Thymus (tissue), 14 donors: ENCODE results near the gene COL16A1. TPM values are rescaled to one million over a fixed set of nuclear protein-coding genes. Genes with fewer than 3 reads are reported as not detected.

Source experiments
- DNase-seq, 9 donors: peaks; one replicate each; pipeline ENCODE4 v3.0.0-alpha.2; 2013; ENCODE audit warnings: low spot score in 9 of 9, low read depth in 6 of 9, missing footprints in 1 of 9
- H3K27ac ChIP-seq, 2 donors: one replicate each; pipeline ENCODE4 v1.5.1; 2013; ENCODE audit warnings: control low read depth in 1 of 2, low read depth in 1 of 2, low read length in 1 of 2, mild to moderate bottlenecking in 1 of 2, moderate library complexity in 1 of 2
- H3K27me3 ChIP-seq, 2 donors: one replicate each; pipeline ENCODE4 v1.5.1; 2013; ENCODE audit warnings: low read length in 1 of 2; ENCODE audit not compliant: control insufficient read depth in 2 of 2, insufficient read depth in 1 of 2
- H3K36me3 ChIP-seq, 2 donors: one replicate each; pipeline ENCODE4 v1.5.1; 2013; ENCODE audit warnings: low read length in 1 of 2, mild to moderate bottlenecking in 1 of 2, moderate library complexity in 1 of 2; ENCODE audit not compliant: control insufficient read depth in 2 of 2, insufficient read depth in 2 of 2
- H3K4me1 ChIP-seq, 2 donors: one replicate each; pipeline ENCODE4 v1.5.1; 2013; ENCODE audit warnings: low read length in 2 of 2; ENCODE audit not compliant: control insufficient read depth in 2 of 2, insufficient read depth in 2 of 2
- H3K4me3 ChIP-seq, 2 donors: one replicate each; pipeline ENCODE4 v1.5.1; 2013; ENCODE audit warnings: low read length in 2 of 2, control low read depth in 1 of 2, mild to moderate bottlenecking in 1 of 2
- H3K9me3 ChIP-seq, 2 donors: one replicate each; pipeline ENCODE4 v1.5.1; 2013; ENCODE audit warnings: low read length in 1 of 2, mild to moderate bottlenecking in 1 of 2; ENCODE audit not compliant: control insufficient read depth in 2 of 2, insufficient read depth in 1 of 2
- WGBS: extraction: QIAGEN DNeasy Blood & Tissue Kit; methylation state at CpG from one replicate; pipeline ENCODE4 v1.1.7; 2013; 5-methylcytosine and 5-hydroxymethylcytosine counted together
- long read RNA-seq, 10 donors: transcript quantifications; one replicate each; lab custom pipeline, GENCODE V29; 2026
- polyA plus RNA-seq: library from polyadenylated mRNA; stranded (reverse); fragments of 200-250 nt; gene quantifications from one replicate; pipeline ENCODE4 v1.2.3, GENCODE V29; 2013
- total RNA-seq: library from RNA; stranded (reverse); fragments of 120-200 nt; gene quantifications from one replicate; pipeline ENCODE4 v1.2.4, GENCODE V29; 2013
- donor health status: healthy.

The COL16A1 gene
- total RNA-seq (32.9 TPM), polyA plus RNA-seq (39.3 TPM)
- long read RNA-seq, donor 1, result 0 reads
- long read RNA-seq, donor 2, partial matches to known transcripts, result 0 of 5 reads
- long read RNA-seq, donor 2, other reads (novel, unspliced or antisense), result 5 of 5 reads
- long read RNA-seq, donor 3, result 0 reads
- long read RNA-seq, donor 4, result 0 reads
- long read RNA-seq, donor 5, full-length matches to known transcripts, result 1 of 1 reads
- long read RNA-seq, donor 5, partial matches to known transcripts, result 0 of 1 reads
- long read RNA-seq, donor 5, other reads (novel, unspliced or antisense), result 0 of 1 reads
- long read RNA-seq, donor 6, result 0 reads
- long read RNA-seq, donor 7, result 0 reads
- long read RNA-seq, donor 8, partial matches to known transcripts, result 0 of 1 reads
- long read RNA-seq, donor 8, other reads (novel, unspliced or antisense), result 0 of 1 reads
- long read RNA-seq, donor 9, result 0 reads
- long read RNA-seq, donor 10, result 0 reads

DNA sequence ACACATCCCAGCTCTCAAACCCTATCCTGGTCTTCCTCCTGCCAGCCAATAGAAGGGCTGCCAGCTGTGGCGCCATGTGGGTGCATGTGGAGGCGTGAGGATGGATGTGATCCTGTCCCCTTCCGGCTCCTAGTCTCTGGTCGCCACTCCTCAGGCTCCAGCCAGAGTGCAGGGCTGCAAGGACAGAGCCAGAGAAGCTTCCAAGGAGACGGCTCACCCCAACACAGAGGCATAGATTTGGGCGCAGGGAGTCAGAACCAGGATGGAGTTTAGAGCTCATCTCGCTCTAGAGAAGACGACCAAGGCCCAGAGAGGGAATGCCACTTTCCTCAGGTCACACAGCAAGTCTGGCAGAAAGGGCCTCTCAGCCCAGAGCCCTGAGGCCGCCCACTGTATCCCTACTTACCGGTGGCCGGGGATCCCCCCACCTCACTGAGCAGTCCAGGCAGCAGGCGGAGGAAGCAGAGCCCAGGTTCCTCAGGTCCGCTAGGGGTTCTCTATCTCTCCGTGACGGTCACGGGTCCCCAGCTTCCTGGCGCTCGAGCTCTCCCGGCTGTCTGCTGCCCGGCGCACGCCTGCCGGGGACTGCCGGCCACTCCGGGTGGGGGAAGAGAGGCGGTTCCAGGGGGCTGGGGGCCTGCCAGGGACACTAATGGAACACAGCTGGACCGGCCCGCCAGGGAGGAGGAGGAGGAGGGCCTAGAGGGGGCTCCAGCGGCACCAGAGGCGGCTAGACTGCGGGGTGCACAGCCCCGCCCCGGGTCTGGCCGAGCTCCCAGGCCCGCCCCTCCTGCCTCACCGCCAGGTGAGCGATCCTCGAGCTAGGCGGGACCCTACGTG, at the start of gene COL16A1:
Gene COL16A1, minus strand, starts transcription at position 587 of the 840 bp plus-strand sequence. CDS start 1,824 bp downstream, outside the sequence.
- Histone ChIP-seq H3K4me1 (peaks cover 0 to 26% of the 10 kb centered on the region in 2 donors), H3K27ac (peak within 1 kb of the TSS; percentile 7 to 38), H3K36me3 (no peaks in the 10 kb centered on the region), H3K27me3 (peaks cover 26 to 51% of the 10 kb centered on the region in 2 donors), H3K4me3 (peak within 1 kb of the TSS in 1 of 2 donors; percentile 32), H3K9me3 (no peaks in the 10 kb centered on the region)
- 25% methylated on average over 40 of the region's 40 CpGs for WGBS
- peak in 1 of 9 donors; percentile 18 for DNase-seq

DNA sequence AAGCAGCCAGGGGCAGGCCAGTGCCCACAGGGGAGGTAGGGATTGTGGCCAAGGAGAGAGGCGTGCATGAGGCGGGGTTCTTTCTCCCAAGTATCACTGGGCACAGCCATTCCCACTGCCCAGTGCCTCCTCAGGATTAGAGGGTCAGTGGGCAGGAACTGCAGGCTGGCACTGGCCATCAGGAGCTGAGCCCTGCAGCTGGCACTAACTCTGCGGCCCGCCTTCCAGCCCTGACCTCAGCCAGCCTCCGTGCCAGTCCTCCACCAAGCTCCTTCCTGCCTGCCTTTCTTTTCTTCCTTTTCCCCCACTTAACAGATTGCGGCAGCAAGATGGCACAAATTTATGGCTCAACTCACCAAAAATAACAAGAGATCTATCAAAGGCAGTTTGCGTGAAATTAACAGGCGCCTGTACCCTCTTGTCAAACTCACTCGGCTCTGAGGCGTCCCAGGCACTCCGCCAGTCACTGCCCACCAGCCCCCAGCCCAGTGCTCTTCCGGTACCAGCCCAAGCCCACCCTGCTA, 49.2 kb upstream of the COL16A1 start:
- H3K4me1 ChIP-seq, result peaks cover 11 to 30% of the 10 kb centered on the region in 2 donors
- peaks cover 2 to 25% of the 10 kb centered on the region in 2 donors for H3K36me3 ChIP-seq
- WGBS, result 88% methylated on average over 12 of the region's 12 CpGs
- no peak overlapping the region for H3K4me3 ChIP-seq
- DNase-seq, result no peak
- H3K27ac ChIP-seq, result no peak overlapping the region
- H3K27me3 ChIP-seq, result peaks cover 0 to 2% of the 10 kb centered on the region in 2 donors
- no peaks in the 10 kb centered on the region for H3K9me3 ChIP-seq

DNA sequence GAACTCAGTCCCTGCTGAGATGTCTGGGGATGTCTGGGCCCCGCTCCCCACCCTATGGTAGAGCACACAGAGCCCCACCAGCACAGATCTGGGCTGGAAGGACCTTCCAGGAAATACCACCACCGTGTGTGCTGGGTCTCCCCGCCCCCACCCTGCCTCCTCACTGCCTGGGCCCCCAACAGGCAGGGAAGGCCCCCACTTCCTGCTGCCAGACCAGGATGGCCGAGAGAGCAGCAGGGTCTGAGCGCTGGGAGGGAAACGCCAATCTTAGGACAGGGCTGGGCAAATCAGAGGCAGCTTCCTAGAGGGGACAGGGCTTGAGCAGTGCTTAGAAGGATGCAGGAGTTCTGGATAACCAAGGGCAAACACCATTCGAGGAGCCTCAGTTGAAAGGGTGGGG, 48.4 kb upstream of the COL16A1 start:
- no peak overlapping the region for H3K4me3 ChIP-seq
- H3K4me1 ChIP-seq, result peaks cover 11 to 30% of the 10 kb centered on the region in 2 donors
- H3K27me3 ChIP-seq, result peaks cover 0 to 2% of the 10 kb centered on the region in 2 donors
- H3K36me3 ChIP-seq, result peaks cover 2 to 25% of the 10 kb centered on the region in 2 donors
- 31% methylated on average over 7 of the region's 7 CpGs for WGBS
- DNase-seq, result no peak
- H3K27ac ChIP-seq, result no peak overlapping the region
- no peaks in the 10 kb centered on the region for H3K9me3 ChIP-seq

DNA sequence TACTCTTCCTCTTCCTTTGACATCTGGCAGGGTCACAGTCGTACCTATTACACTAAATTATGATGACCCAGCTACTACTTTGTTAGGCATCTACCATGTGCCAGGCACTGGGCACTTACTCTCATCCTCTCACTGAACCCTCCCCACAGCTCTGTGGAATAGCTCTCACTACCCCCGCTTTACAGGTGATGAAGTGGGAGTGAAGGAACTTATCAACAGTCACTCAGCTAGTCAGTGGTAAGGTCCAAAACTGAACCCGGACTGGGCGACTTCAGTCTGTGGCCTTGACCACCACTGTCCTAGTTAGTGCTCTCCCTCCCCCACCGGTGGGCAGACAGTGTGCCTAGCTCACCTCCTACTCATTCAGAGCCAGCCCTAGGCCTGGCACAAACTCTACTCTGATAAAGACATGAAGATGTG, 48.0 kb upstream of the COL16A1 start:
- Histone ChIP-seq H3K27ac (no peak overlapping the region), H3K4me3 (no peak overlapping the region), H3K36me3 (peaks cover 3 to 25% of the 10 kb centered on the region in 2 donors), H3K4me1 (peaks cover 11 to 34% of the 10 kb centered on the region in 2 donors), H3K9me3 (no peaks in the 10 kb centered on the region), H3K27me3 (peaks cover 0 to 2% of the 10 kb centered on the region in 2 donors)
- WGBS, result 77% methylated on average over 5 of the region's 5 CpGs
- no peak for DNase-seq

DNA sequence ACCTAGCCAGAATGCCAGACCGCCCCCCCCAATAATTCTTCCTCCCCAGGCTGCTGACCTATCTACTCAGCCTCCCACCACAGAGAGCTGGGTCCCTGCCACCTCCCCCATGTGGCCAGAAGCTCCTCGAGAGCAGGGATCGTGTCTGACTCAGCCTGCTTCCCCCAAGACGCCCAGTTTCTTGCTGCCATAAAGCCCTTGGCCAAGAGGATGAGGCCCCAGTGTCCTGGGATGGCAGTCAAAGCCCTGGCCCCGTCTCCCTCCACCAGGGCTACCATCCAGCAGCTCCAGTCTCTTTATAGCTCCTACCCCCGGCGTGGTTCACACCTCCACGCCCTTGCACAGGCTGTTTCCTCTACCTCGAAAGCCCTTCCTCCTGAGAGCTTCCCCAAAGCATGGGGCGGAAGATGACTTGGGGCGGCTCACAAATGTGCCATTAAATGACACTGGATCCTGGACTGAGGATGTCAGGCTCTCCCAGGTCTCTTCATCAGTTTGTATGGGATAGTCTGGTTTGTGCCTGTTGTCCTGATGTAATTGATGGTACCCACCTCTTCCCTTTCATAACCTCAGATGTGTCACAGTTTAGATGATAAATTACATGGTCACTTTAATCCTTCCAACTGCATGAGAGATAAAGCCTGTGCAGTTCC, 47.2 kb upstream of the COL16A1 start:
- no peak overlapping the region for H3K27ac ChIP-seq
- peaks cover 2 to 17% of the 10 kb centered on the region in 2 donors for H3K36me3 ChIP-seq
- no peak overlapping the region for H3K4me3 ChIP-seq
- peaks cover 11 to 43% of the 10 kb centered on the region in 2 donors for H3K4me1 ChIP-seq
- 62% methylated on average over 11 of the region's 11 CpGs for WGBS
- H3K27me3 ChIP-seq, result peaks cover 0 to 2% of the 10 kb centered on the region in 2 donors
- no peaks in the 10 kb centered on the region for H3K9me3 ChIP-seq
- no peak for DNase-seq

DNA sequence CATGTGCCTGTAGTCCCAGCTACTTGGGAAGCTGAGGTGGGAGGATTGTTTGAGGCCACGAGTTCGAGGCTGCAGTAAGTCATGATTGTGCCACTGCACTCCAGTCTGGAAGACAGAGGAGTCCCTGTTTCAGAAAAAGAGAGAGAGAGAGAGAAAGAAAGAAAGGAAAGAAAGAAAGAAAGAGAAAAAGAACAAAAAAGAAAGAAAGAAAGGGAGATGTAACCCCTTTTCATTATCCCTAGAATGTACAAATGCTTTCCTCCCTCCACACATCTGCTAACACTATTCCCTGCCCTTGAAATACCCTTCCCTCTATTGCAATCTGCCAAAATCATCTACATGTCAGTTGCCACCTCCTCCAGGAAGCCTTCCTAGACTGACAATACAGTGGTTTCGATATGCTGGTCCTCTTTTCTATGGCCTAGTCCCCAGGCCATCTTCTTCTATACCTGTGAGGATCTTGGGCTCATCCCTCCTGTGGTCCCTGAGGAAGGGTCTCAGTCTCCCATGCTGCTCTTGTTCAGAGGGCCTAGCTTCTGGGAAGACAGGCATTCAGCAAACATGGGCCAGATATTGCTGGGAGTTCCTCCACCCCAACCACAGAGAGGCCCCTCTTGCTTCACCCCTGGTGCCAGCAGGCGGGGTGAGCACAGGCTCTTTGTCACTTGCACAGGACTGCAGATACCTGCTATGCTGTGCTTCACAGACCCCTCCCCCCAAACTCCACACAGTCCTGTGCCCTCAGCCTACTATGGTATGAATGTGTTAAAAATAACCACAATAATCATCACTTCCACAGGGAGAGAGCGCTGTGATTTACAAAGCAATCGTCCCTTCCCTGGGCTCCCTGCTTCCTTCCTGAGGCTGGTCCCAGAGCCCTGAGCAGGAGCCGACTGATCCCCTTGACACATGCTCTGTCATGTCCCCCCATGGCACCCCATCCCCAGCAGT, 46.2 kb upstream of the COL16A1 start:
- 81% methylated on average over 7 of the region's 7 CpGs for WGBS
- Histone ChIP-seq H3K4me3 (no peak overlapping the region), H3K27ac (no peak overlapping the region), H3K9me3 (no peaks in the 10 kb centered on the region), H3K36me3 (peaks cover 2 to 14% of the 10 kb centered on the region in 2 donors), H3K4me1 (peaks cover 11 to 45% of the 10 kb centered on the region in 2 donors), H3K27me3 (peaks cover 0 to 2% of the 10 kb centered on the region in 2 donors)
- DNase-seq, result no peak

DNA sequence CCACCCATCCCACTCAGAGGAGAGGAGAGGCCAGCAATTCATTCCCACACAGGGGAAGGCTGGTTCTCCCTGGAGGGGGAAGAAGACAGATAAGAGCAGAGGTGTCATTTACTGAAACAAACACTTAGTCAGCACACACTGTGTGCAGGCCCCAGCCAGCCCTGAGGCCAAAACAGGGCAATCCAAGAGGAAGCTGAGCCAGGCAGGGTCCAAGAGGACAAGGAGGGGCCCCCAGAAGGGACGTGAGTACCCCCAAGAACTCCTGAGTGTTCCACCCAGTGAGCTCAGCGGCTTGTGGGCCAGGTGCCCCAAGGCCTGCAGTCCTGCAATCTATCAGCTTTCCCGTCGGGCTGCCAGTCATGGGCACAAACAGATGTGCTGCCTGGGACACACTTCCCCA, 44.5 kb upstream of the COL16A1 start:
- 97% methylated on average over 4 of the region's 4 CpGs for WGBS
- H3K27ac ChIP-seq, result no peak overlapping the region
- H3K27me3 ChIP-seq, result peaks cover 0 to 2% of the 10 kb centered on the region in 2 donors
- H3K4me3 ChIP-seq, result no peak overlapping the region
- H3K4me1 ChIP-seq, result peaks cover 11 to 46% of the 10 kb centered on the region in 2 donors
- peaks cover 2 to 17% of the 10 kb centered on the region in 2 donors for H3K36me3 ChIP-seq
- DNase-seq, result no peak
- H3K9me3 ChIP-seq, result no peaks in the 10 kb centered on the region

DNA sequence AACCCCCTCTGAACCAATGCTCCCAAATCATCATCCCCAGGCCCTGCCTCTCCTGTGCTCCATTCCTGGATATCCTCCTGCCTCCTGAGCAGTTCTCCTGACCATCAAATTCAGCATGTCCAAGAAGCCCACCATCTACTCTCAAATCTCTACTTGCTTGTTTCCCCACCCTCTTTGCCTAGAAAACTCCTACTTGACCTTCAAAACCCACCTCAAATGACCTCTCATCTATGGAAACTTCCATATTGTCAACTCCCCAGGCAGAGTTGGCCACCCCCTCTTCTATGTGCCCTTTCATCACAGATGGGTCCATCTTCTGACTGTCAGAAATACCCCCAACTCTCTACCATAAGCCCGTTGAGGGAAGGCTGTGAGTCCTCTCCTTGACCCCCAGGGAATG, 43.5 kb upstream of the COL16A1 start:
- Histone ChIP-seq H3K36me3 (peaks cover 2 to 17% of the 10 kb centered on the region in 2 donors), H3K27me3 (peaks cover 0 to 2% of the 10 kb centered on the region in 2 donors), H3K9me3 (no peaks in the 10 kb centered on the region), H3K27ac (no peak overlapping the region), H3K4me3 (no peak overlapping the region), H3K4me1 (peaks cover 10 to 42% of the 10 kb centered on the region in 2 donors)
- WGBS, result 86% methylated on average over 1 of the region's 1 CpG
- no peak for DNase-seq
